HepG2 (cell line): ENCODE measurements around the gene CLIP2. TPM values are rescaled to one million over a fixed set of nuclear protein-coding genes. Genes with fewer than 3 reads are reported as not detected.

Experiments
- ATAD3A ChIP-seq: sonication (generic); formaldehyde crosslinking; IDR thresholded peaks from 2 replicates; pipeline ENCODE4 v1.4.0; 2020; ENCODE audit warnings: missing genetic modification reagents
- CSRNP2 ChIP-seq: sonication (generic); formaldehyde crosslinking; conservative IDR thresholded peaks from 2 replicates; pipeline ENCODE4 v1.8.0; 2022; ENCODE audit warnings: low read depth, missing genetic modification reagents
- FOXJ3 ChIP-seq: sonication (generic); formaldehyde crosslinking; IDR thresholded peaks from 2 replicates; pipeline ENCODE4 v1.4.0; 2020; ENCODE audit warnings: missing genetic modification reagents, mild to moderate bottlenecking, borderline replicate concordance
- HMGA1 ChIP-seq: sonication (generic); formaldehyde crosslinking; conservative IDR thresholded peaks from 2 replicates; pipeline ENCODE4 v1.4.0; 2020; ENCODE audit warnings: missing genetic modification reagents
- NFYB ChIP-seq: sonication (generic); formaldehyde crosslinking; IDR thresholded peaks from 2 replicates; pipeline ENCODE4 v1.4.0; 2020; ENCODE audit warnings: missing genetic modification reagents
- NR2F2 ChIP-seq: IDR thresholded peaks from 2 replicates; pipeline ENCODE4 v1.6.1; 2012; ENCODE audit warnings: low read depth, inconsistent platforms, borderline replicate concordance
- PREB ChIP-seq: sonication (generic); formaldehyde crosslinking; IDR thresholded peaks from 2 replicates; pipeline ENCODE4 v1.4.0; 2020; ENCODE audit warnings: missing genetic modification reagents
- RFXAP ChIP-seq: sonication (generic); formaldehyde crosslinking; IDR thresholded peaks from 2 replicates; pipeline ENCODE4 v1.4.0; 2020; ENCODE audit warnings: missing genetic modification reagents, borderline replicate concordance
- TCF12 ChIP-seq, 2 experiments: fragments of 450-650 bp in 1 of 2; sonication (generic) in 1 of 2; formaldehyde crosslinking in 1 of 2; IDR thresholded peaks; 2 replicates each; pipeline versions ENCODE4 v1.6.1 to v1.8.0; 2017 to 2022; ENCODE audit warnings: antibody characterized with exemption in 1 of 2, mild to moderate bottlenecking in 1 of 2, missing genetic modification reagents in 1 of 2, moderate library complexity in 1 of 2
- ZBTB21 ChIP-seq: sonication (generic); formaldehyde crosslinking; IDR thresholded peaks from 2 replicates; pipeline ENCODE4 v1.4.0; 2020; ENCODE audit warnings: missing genetic modification reagents
- ZNF280B ChIP-seq: sonication (generic); formaldehyde crosslinking; IDR thresholded peaks from 2 replicates; pipeline ENCODE4 v1.5.0; 2020; ENCODE audit warnings: missing genetic modification reagents, mild to moderate bottlenecking, borderline replicate concordance
- ZNF296 ChIP-seq: sonication (generic); formaldehyde crosslinking; conservative IDR thresholded peaks from 2 replicates; pipeline ENCODE4 v1.5.0; 2020; ENCODE audit warnings: mild to moderate bottlenecking, missing genetic modification reagents
- ZNF431 ChIP-seq: sonication (generic); formaldehyde crosslinking; IDR thresholded peaks from 2 replicates; pipeline ENCODE4 v1.9.0; 2022; ENCODE audit warnings: missing genetic modification reagents, low read depth, mild to moderate bottlenecking, borderline replicate concordance
- ZNF687 ChIP-seq: sonication (generic); formaldehyde crosslinking; IDR thresholded peaks from 2 replicates; pipeline ENCODE4 v1.5.1; 2020; ENCODE audit warnings: mild to moderate bottlenecking, missing genetic modification reagents, moderate library complexity
- polyA plus RNA-seq, 8 experiments: library from polyadenylated mRNA; depleted of rRNA in 3 of 8; stranded (reverse) in 7 of 8; unstranded in 1 of 8; fragments of >200 nt; fragmentation: Illumina TruSeq in 4 of 8; extraction: Trizol in 4 of 8; gene quantifications; 2 replicates each; pipeline versions ENCODE4 v1.2.1 to v1.2.3, GENCODE V29; 2011 to 2016; ENCODE audit warnings: low read depth in 4 of 8, missing spikeins in 1 of 8, mixed read lengths in 1 of 8; ENCODE audit not compliant: insufficient read depth in 1 of 8
- total RNA-seq, 5 experiments: library from RNA; depleted of rRNA; stranded (reverse); fragments of >200 nt; fragmentation: Illumina TruSeq; extraction: Trizol; gene quantifications; 2 replicates each; pipeline ENCODE4 v1.2.3, GENCODE V29; 2016; ENCODE audit warnings: low read depth in 1 of 5

The CLIP2 gene
- total and polyA plus RNA-seq, 2 of the 13 experiments (the other 11 are each of a cell fraction or from before 2014, with no cell fraction given), result 6.5 to 17.4 TPM

GRCh38 chr7:74254129-74254857 is 34.9 kb upstream of the CLIP2 start, which contains the start of gene RFC2 (continued):
- no peak for TF ChIP-seq ZBTB21
- no peak; the same call in 1 of the 2 replicates for TF ChIP-seq NFYB (CRISPR knock-in tag)
- no peak for TF ChIP-seq TCF12 (IDR thresholded peaks at IDR 0.05)
- TF ChIP-seq TCF12 (CRISPR knock-in tag; IDR thresholded peaks at IDR 0.05), result no peak
- TF ChIP-seq PREB (CRISPR knock-in tag), result no peak
- peak; percentile 70; the same call in 1 of the 2 replicates for TF ChIP-seq RFXAP (CRISPR knock-in tag)
- no peak for TF ChIP-seq CSRNP2
- TF ChIP-seq HMGA1 (CRISPR knock-in tag), result no peak
- TF ChIP-seq FOXJ3 (CRISPR knock-in tag), result 0 out of 2 replicates have a peak, but pooled peaks have one; percentile 6
- TF ChIP-seq ATAD3A, result no peak; the same call in 1 of the 2 replicates
- peak; percentile 95 for TF ChIP-seq ZNF687 (CRISPR knock-in tag)
- TF ChIP-seq NR2F2, result no peak; the same call in 1 of the 2 replicates
- peak; percentile 57; the same call in 1 of the 2 replicates for TF ChIP-seq ZNF431 (CRISPR knock-in tag)
- peak; percentile 97 for TF ChIP-seq ZNF280B (CRISPR knock-in tag)
- TF ChIP-seq ZNF296 (CRISPR knock-in tag), result no peak
